ENCODE measurements around the gene SOCS6.

SOCS6 gene

DNA sequence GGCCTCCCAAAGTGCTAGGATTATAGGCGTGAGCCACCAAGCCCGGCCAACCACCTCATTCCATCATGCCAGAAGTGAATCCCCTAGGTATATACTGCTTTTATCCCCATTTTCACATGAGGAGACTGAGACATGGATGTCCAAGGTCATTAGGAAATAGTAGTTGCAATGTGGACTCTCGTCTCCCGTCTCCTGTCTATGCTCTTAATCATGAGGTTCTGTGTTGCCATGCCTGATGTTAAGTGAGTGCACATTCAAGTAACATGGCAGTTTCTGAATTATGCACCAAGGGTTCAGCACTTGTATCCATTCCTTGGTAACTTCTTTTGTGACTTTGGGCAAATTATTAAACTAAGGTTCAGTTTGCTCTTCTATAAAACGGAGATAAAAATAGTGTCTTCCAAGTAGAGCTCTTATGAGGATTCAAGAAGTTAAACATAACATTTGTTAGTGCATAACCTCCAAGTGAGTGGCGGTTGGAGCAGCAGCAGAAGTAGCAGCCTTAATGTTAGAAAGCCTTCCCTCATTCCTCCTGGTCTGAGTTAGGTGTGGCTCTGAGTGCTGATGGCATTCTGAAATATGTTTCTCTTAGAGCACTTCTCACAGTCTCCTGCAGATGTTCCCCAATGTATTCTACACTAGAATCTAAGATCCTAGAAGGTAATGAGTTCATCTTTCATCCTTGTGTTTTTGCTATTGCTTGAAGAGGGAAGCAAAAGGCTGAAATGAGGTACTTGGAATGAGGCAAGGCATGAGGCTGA lies 21.9 kb downstream of the SOCS6 start:
- no peak overlapping the region for H3K4me3 ChIP-seq (ENCODE audit: low read length)
- DNase-seq (ENCODE audit: low read depth) = no peak
- TF ChIP-seq, protein P1, sequence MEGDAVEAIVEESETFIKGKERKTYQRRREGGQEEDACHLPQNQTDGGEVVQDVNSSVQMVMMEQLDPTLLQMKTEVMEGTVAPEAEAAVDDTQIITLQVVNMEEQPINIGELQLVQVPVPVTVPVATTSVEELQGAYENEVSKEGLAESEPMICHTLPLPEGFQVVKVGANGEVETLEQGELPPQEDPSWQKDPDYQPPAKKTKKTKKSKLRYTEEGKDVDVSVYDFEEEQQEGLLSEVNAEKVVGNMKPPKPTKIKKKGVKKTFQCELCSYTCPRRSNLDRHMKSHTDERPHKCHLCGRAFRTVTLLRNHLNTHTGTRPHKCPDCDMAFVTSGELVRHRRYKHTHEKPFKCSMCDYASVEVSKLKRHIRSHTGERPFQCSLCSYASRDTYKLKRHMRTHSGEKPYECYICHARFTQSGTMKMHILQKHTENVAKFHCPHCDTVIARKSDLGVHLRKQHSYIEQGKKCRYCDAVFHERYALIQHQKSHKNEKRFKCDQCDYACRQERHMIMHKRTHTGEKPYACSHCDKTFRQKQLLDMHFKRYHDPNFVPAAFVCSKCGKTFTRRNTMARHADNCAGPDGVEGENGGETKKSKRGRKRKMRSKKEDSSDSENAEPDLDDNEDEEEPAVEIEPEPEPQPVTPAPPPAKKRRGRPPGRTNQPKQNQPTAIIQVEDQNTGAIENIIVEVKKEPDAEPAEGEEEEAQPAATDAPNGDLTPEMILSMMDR (IDR thresholded peaks at IDR 0.05; ENCODE audit: insufficient read depth, low read depth, low read length, missing control alignments) = no peak

DNA sequence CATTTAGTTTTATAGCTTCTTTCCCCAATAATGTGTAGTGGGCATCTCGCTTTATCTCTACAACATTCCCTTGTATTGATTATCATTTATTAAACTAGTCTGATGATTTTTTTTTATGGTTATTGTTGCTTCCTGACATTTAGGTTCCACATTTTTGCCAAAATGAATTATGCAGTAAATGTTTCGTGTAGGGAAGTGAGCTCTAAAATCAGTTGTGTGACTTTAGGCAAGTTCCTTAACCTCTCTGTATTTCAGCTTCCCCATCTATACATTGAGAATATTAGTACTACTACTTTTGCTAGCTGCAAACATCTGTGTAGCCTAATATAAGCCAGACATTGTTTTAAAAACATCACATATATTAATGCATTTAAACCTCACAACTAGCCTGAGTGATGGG lies 22.9 kb downstream of the SOCS6 start:
- no peak for DNase-seq (ENCODE audit: low read depth)
- TF ChIP-seq, protein P1 (IDR thresholded peaks at IDR 0.05; ENCODE audit: insufficient read depth, low read depth, low read length, missing control alignments) = no peak
- H3K4me3 ChIP-seq (ENCODE audit: low read length) = no peak overlapping the region

DNA sequence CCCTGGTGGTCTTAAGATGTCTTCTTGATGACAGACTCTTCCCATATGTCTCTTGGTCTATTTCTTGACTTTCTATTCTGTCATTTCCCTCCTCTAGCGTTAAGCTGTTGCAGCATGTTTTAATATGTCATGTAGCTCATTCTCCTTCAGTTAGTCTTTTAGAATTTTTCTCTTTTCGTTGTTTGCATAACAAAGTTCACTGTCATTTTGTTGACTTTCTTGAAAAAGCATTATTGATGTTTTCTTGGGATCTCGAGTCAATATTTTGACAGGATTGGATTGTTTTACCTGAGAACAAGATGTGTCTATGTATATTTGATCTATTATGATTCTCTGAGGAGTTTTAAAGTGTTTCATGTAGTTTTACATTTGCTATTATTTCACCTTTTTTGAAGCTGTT lies 24.8 kb downstream of the SOCS6 start:
- no peak for DNase-seq (ENCODE audit: low read depth)
- no peak overlapping the region for H3K4me3 ChIP-seq (ENCODE audit: low read length)
- TF ChIP-seq, protein P1 (IDR thresholded peaks at IDR 0.05; ENCODE audit: insufficient read depth, low read depth, low read length, missing control alignments) = no peak

DNA sequence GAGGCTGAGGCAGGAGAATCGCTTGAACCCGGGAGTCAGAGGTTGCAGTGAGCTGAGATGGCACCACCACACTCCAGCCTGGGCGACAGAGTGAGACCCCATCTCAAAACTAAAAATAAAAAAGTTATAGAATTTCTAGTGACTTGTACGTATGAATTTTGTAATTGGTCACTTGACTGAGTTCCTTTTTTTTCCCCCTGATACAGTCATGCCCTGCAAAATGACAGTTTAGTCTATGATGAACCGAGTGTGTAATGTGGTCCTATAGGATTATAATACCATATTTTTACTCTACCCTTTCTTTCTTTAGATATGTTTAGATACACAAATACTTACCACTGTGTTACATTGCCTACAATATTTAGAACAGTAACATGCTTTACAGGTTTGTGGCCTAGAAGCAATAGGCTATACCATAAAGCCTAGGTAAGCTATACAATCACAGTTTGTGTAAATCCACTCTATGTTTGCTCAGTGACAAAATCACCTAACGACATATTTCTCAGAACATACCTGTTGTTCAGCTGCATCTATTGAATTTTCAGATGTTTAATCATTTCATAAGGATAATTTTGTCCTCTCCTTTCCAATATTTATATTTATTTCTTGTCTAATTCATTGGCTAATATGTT lies 25.4 kb downstream of the SOCS6 start:
- DNase-seq (ENCODE audit: low read depth) = no peak
- TF ChIP-seq, protein P1 (IDR thresholded peaks at IDR 0.05; ENCODE audit: insufficient read depth, low read depth, low read length, missing control alignments) = no peak
- H3K4me3 ChIP-seq (ENCODE audit: low read length) = no peak overlapping the region

DNA sequence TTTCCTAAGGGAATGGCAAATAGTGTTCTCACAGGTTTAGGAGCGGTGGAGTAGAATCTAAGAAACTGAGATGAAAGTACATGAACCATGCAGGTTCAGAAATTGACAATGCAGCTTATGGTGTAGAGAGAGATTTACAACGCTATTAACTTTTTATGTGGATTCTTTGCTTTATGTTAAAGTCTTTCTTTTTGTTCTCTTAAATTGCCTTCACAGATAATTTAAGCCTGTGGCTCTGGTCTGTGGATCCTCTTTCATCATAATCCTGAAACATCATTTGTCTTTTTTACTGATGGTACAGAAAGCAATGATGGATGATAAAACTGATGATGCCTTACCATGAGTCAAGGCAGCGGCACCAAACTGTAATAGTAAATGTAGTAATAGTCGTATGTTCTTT lies 30.3 kb downstream of the SOCS6 start:
- TF ChIP-seq, protein P1 (IDR thresholded peaks at IDR 0.05; ENCODE audit: insufficient read depth, low read depth, low read length, missing control alignments) = no peak
- H3K4me3 ChIP-seq (ENCODE audit: low read length) = no peak overlapping the region
- no peak for DNase-seq (ENCODE audit: low read depth)

DNA sequence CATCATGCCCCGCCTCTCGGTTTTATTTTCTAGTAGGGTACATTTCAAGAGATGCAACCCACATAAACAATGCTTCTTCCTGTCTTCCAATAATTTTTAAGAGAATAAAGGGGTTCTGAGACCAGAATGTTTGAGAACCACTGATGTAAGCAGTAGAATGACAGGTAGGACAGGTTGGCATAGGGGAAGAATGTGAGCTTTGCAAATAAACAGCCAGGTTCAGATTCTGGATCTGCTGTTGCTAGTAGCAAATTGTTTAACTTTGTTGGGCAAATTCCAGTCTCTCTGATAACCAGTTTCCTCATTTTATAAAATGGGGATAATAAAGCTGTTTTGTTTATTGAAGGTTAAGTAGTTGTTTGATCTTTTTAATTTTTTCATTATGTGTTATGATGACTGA lies 32.8 kb downstream of the SOCS6 start:
- DNase-seq (ENCODE audit: low read depth) = peak; percentile 35
- no peak overlapping the region for H3K4me3 ChIP-seq (ENCODE audit: low read length)
- TF ChIP-seq, protein P1 (IDR thresholded peaks at IDR 0.05; ENCODE audit: insufficient read depth, low read depth, low read length, missing control alignments) = no peak
